ENCODE results near the gene PTPRH.

GRCh38 chr19:55158848-55159749, 50.2 kb downstream of the PTPRH start:
- TF ChIP-seq EZH2 (IDR thresholded peaks at IDR 0.05) (no peak), FOXP2 (optimal IDR thresholded peaks at IDR 0.05; ENCODE audit: control extremely low read depth, extremely low read length, insufficient read depth) (no peak), POLR2AphosphoS5 (IDR thresholded peaks at IDR 0.05; ENCODE audit: borderline replicate concordance, low read depth, low read length) (no peak)
